ENCODE data around the gene NHERF1. TPM values are rescaled to one million over a fixed set of nuclear protein-coding genes. Genes with fewer than 3 reads are reported as not detected.

Gene NHERF1
- total and polyA plus RNA-seq, 2 of the 13 experiments (the other 11 are each of a cell fraction or from before 2014, with no cell fraction given), result 169 to 269 TPM

- no peak for TF ChIP-seq MZF1 (CRISPR knock-in tag; IDR thresholded peaks at IDR 0.05; ENCODE audit: borderline replicate concordance)
- TF ChIP-seq MED13 (CRISPR knock-in tag; IDR thresholded peaks at IDR 0.05), result no peak
- TF ChIP-seq YY1 (IDR thresholded peaks at IDR 0.05; ENCODE audit: insufficient read depth, insufficient replicate concordance, low read depth, low read length), result no peak
These were observed 18.6 kb upstream of the NHERF1 start (continued) for GRCh38 chr17:74729866-74730265.

DNA sequence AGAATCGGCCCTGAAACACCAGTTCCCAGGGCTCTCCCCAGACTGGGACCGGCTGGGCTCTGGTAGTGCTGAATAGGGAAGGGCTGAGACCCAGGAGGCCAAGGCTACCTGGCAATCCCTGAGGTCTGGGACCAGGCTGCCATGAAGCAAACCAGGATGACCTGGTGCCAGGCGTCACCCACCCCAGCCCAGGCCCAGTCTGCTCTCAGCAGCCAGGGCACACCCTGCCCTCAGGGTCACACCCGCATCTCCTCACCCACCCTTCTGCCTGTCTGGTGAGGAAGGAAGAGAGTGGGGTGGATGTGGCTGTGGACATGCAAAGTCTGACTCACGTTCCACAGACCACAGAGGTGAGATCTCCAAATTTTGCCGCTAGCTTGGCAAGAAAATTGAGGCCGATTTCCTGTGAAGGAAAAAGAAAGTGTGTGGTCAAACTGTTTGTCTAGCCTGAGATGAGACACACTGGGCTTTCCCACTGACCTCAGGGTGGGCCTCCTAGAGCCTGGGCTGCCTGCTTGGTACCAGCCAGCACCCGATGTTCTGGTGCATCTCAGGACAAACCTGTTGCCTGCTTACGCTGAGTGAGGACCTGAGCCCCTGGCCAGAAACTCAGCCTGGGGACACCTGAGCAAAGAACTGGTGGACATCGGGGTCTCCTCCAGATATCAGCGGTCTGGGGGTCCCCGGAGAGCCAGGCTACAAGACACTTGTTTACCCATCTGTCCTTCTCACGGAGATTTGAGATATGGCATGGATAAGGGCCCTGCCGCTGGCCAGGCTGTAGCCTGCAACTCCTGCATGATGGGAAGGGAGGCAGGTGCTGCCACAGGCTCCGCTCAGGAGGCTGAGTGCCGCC is 17.7 kb upstream of the NHERF1 start:
- intact Hi-C loops (cut with micrococcal nuclease; ENCODE audit: unreplicated experiment) (no loop called here), in situ Hi-C loops (cut with HindIII; ENCODE audit: extremely low pct_ligation_motif_present, low pct_unique_long_range_greater_than_20kb) (no loop called here)
- FAIRE-seq (no peak), DNase-seq (ENCODE audit: low spot score) (no peak), ATAC-seq (no peak)
- no peaks in the 10 kb centered on the region for H4K20me1 ChIP-seq (ENCODE audit: insufficient read depth, low read length)
- BruUV-seq (replicated peaks), result no TSS peak
- H3K4me2 ChIP-seq (ENCODE audit: low read depth, low read length), result no peak overlapping the region
- TF ChIP-seq ZKSCAN5 (CRISPR knock-in tag; IDR thresholded peaks at IDR 0.05), result no peak
- TF ChIP-seq XRCC5 (optimal IDR thresholded peaks at IDR 0.05; ENCODE audit: low read length), result no peak
- TF ChIP-seq YEATS4 (CRISPR knock-in tag; IDR thresholded peaks at IDR 0.05; ENCODE audit: borderline replicate concordance), result no peak
- no peak for TF ChIP-seq GATAD2A (CRISPR knock-in tag; IDR thresholded peaks at IDR 0.05)
- no peak for TF ChIP-seq SNAPC2 (CRISPR knock-in tag; IDR thresholded peaks at IDR 0.05)
- no peak for TF ChIP-seq RCOR2 (CRISPR knock-in tag; IDR thresholded peaks at IDR 0.05)
- TF ChIP-seq, protein P1, sequence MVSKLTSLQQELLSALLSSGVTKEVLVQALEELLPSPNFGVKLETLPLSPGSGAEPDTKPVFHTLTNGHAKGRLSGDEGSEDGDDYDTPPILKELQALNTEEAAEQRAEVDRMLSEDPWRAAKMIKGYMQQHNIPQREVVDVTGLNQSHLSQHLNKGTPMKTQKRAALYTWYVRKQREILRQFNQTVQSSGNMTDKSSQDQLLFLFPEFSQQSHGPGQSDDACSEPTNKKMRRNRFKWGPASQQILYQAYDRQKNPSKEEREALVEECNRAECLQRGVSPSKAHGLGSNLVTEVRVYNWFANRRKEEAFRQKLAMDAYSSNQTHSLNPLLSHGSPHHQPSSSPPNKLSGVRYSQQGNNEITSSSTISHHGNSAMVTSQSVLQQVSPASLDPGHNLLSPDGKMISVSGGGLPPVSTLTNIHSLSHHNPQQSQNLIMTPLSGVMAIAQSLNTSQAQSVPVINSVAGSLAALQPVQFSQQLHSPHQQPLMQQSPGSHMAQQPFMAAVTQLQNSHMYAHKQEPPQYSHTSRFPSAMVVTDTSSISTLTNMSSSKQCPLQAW (CRISPR knock-in tag; IDR thresholded peaks at IDR 0.05), result no peak
- no peak for TF ChIP-seq ISX (CRISPR knock-in tag; conservative IDR thresholded peaks at IDR 0.05)
- TF ChIP-seq ZNF775 (CRISPR knock-in tag; IDR thresholded peaks at IDR 0.05; ENCODE audit: borderline replicate concordance), result no peak
- no peak for TF ChIP-seq CBFB (CRISPR knock-in tag; IDR thresholded peaks at IDR 0.05)
- no peak for TF ChIP-seq NRL (CRISPR knock-in tag; IDR thresholded peaks at IDR 0.05; ENCODE audit: borderline replicate concordance)
- ChIA-PET POLR2A (no interaction called here), CTCF (ENCODE audit: low intra/inter-chr PET ratio, low total read pairs) (no interaction called here)
- peaks cover 5 to 41% of the 10 kb centered on the region in 2 experiments; a peak in 4 of 5 replicates for H3K27me3 ChIP-seq (ENCODE audit: control insufficient read depth in 1 of 2, insufficient read depth in 2 of 2, low read length in 2 of 2)
- H3K36me3 ChIP-seq (replicated peaks in 1 of 2; ENCODE audit: control insufficient read depth in 1 of 2, insufficient read depth in 2 of 2, low read length in 2 of 2), result no peaks in the 10 kb centered on the region
- no peak overlapping the region for H2AFZ ChIP-seq (ENCODE audit: low read length)
- H3K4me3 ChIP-seq (replicated peaks in 1 of 3; ENCODE audit: insufficient read depth in 1 of 3, low read depth in 2 of 3, low read length in 3 of 3), result no peak overlapping the region
- WGBS (ENCODE audit: low lambda C conversion rate), result 25% methylated on average over 13 of the region's 16 CpGs
- H3K27ac ChIP-seq (ENCODE audit: extremely low read length, insufficient read depth, low read length), result no peak overlapping the region
- H3K79me2 ChIP-seq (ENCODE audit: insufficient read depth, low read length), result no peaks in the 10 kb centered on the region
- peaks cover 9% of the 10 kb centered on the region; the same call in 1 of the 2 replicates for H3K9me3 ChIP-seq (ENCODE audit: low read length)
- H3K4me1 ChIP-seq (ENCODE audit: insufficient read depth, low read length), result peaks cover 7% of the 10 kb centered on the region
- no peak overlapping the region for H3K9ac ChIP-seq (ENCODE audit: insufficient read depth, low read depth, low read length)
